MM.1S (cell line): Measurements from ENCODE around the gene GNA14.

Source experiments
- CTCF ChIP-seq: fragments of 300-600 bp; sonication (generic); IDR thresholded peaks from 2 replicates; pipeline ENCODE4 v1.5.1; 2016; ENCODE audit warnings: antibody characterized with exemption, low read length, mixed read lengths
- EZH2 ChIP-seq: fragments of 300-600 bp; sonication (generic); optimal IDR thresholded peaks from 2 replicates; pipeline ENCODE3; 2017; ENCODE audit warnings: low read depth, mild to moderate bottlenecking, antibody characterized with exemption, low read length, mixed read lengths

- TF ChIP-seq CTCF (no peak), EZH2 (no peak)
Measured at GRCh38 chr9:77486463-77486862, 161.7 kb downstream of the GNA14 start.
